K562 (cell line): ENCODE data around the gene TMEM167B. TPM values are rescaled to one million over a fixed set of nuclear protein-coding genes. Genes with fewer than 3 reads are reported as not detected.

Experiments used
- ATF4 ChIP-seq: fragments of 450-650 bp; formaldehyde crosslinking; IDR thresholded peaks from 2 replicates; pipeline ENCODE4 v1.4.0; 2022; ENCODE audit warnings: mild to moderate bottlenecking, moderate library complexity
- BRF2 ChIP-seq: IDR thresholded peaks from 3 replicates; pipeline ENCODE4 v1.6.1; 2011; ENCODE audit warnings: borderline replicate concordance, mild to moderate bottlenecking; ENCODE audit not compliant: insufficient read length, insufficient read depth
- CBX1 ChIP-seq: sonication (generic); IDR thresholded peaks from 2 replicates; pipeline ENCODE4 v1.6.1; 2016; ENCODE audit warnings: antibody characterized with exemption, low read depth, mild to moderate bottlenecking
- CSDE1 ChIP-seq, 2 experiments: fragments of 450-650 bp; IDR thresholded peaks; 2 replicates each; pipeline ENCODE4 v1.6.1; 2016; ENCODE audit warnings: mild to moderate bottlenecking in 1 of 2
- CTCFL ChIP-seq: IDR thresholded peaks from 2 replicates; pipeline ENCODE4 v1.6.1; 2011; ENCODE audit warnings: borderline replicate concordance, low read depth, mild to moderate bottlenecking, moderate library complexity, low read length; ENCODE audit not compliant: insufficient read depth, poor library complexity, severe bottlenecking
- EZH2 ChIP-seq: IDR thresholded peaks from 2 replicates; pipeline ENCODE4 v1.6.1; 2012; ENCODE audit warnings: low read depth, mild to moderate bottlenecking, inconsistent platforms, low read length, borderline replicate concordance
- FOXJ2 ChIP-seq: fragments of 200-800 bp; sonication (Bioruptor generic); IDR thresholded peaks from 2 replicates; pipeline ENCODE4 v1.6.1; 2016; ENCODE audit warnings: missing genetic modification characterization, missing compliant biosample characterization
- GABPB1 ChIP-seq: sonication (generic); formaldehyde crosslinking; IDR thresholded peaks from 2 replicates; pipeline ENCODE4 v1.8.0; 2022; ENCODE audit warnings: mild to moderate bottlenecking, missing genetic modification reagents
- KHSRP ChIP-seq: fragments of 450-650 bp; IDR thresholded peaks from 2 replicates; pipeline ENCODE4 v1.6.1; 2017
- MAFK ChIP-seq: IDR thresholded peaks from 2 replicates; pipeline ENCODE4 v1.6.1; 2011; ENCODE audit warnings: low read length, improper control_type of control experiment
- NFATC3 ChIP-seq: fragments of 450-650 bp; IDR thresholded peaks from 2 replicates; pipeline ENCODE4 v1.6.1; 2017; ENCODE audit warnings: mild to moderate bottlenecking
- POLR2B ChIP-seq: fragments of 450-650 bp; IDR thresholded peaks from 2 replicates; pipeline ENCODE4 v1.6.1; 2018; ENCODE audit warnings: low read depth; ENCODE audit not compliant: partially characterized antibody
- RAD21 ChIP-seq, 2 experiments: fragments of 250-450 bp in 1 of 2; fragments of 450-650 bp in 1 of 2; sonication (Bioruptor Pico) in 1 of 2; formaldehyde crosslinking in 1 of 2; IDR thresholded peaks in 1 of 2; conservative IDR thresholded peaks in 1 of 2; 2 replicates each; pipeline versions ENCODE4 v1.4.0 to v1.8.0; 2020 to 2022; ENCODE audit warnings: mild to moderate bottlenecking in 2 of 2, moderate library complexity in 1 of 2
- RNF219 ChIP-seq: fragments of 250-450 bp; sonication (Bioruptor Pico); IDR thresholded peaks from 2 replicates; pipeline ENCODE4 v1.5.0; 2022; ENCODE audit warnings: mild to moderate bottlenecking
- SAFB2 ChIP-seq: fragments of 200-400 bp; formaldehyde crosslinking; IDR thresholded peaks from 2 replicates; pipeline ENCODE4 v1.6.1; 2018; ENCODE audit warnings: borderline replicate concordance, low read length, low read depth, moderate library complexity; ENCODE audit not compliant: severe bottlenecking
- SMARCC2 ChIP-seq: fragments of 450-650 bp; IDR thresholded peaks from 2 replicates; pipeline ENCODE4 v1.6.1; 2017; ENCODE audit warnings: antibody characterized with exemption, moderate library complexity, mild to moderate bottlenecking, low read depth
- SOX6 ChIP-seq: fragments of 450-650 bp; IDR thresholded peaks from 2 replicates; pipeline ENCODE4 v1.6.1; 2014; ENCODE audit warnings: mild to moderate bottlenecking
- SREBF1 ChIP-seq: fragments of 150-350 bp; IDR thresholded peaks from 2 replicates; pipeline ENCODE4 v1.6.1; 2014; ENCODE audit warnings: antibody characterized with exemption, low read depth, low read length, borderline replicate concordance
- SREBF2 ChIP-seq: sonication (generic); formaldehyde crosslinking; IDR thresholded peaks from 2 replicates; pipeline ENCODE4 v1.4.0; 2020; ENCODE audit warnings: mild to moderate bottlenecking, missing genetic modification reagents
- ZBED1 ChIP-seq: IDR thresholded peaks from 2 replicates; pipeline ENCODE4 v1.6.1; 2014
- ZNF140 ChIP-seq: fragments of 250-450 bp; sonication (Bioruptor Pico); IDR thresholded peaks from 2 replicates; pipeline ENCODE4 v1.8.0; 2021; ENCODE audit warnings: moderate library complexity, mild to moderate bottlenecking, inconsistent platforms
- ZNF146 ChIP-seq: IDR thresholded peaks from one replicate; pipeline ENCODE4 v1.6.1; 2018; ENCODE audit warnings: missing compliant biosample characterization; ENCODE audit not compliant: unreplicated experiment
- ZNF354B ChIP-seq: fragments of 250-450 bp; sonication (Bioruptor Pico); IDR thresholded peaks from 2 replicates; pipeline ENCODE4 v1.4.0; 2020
- ZNF408 ChIP-seq: fragments of 250-450 bp; sonication (Bioruptor Pico); IDR thresholded peaks from 2 replicates; pipeline ENCODE4 v1.4.0; 2020; ENCODE audit warnings: low read depth, mild to moderate bottlenecking, moderate library complexity
- ZNF561 ChIP-seq: fragments of 450-650 bp; formaldehyde crosslinking; conservative IDR thresholded peaks from 2 replicates; pipeline ENCODE4 v1.4.0; 2020; ENCODE audit warnings: mild to moderate bottlenecking, moderate library complexity
- ZNF668 ChIP-seq: fragments of 250-450 bp; sonication (Bioruptor Pico); IDR thresholded peaks from 2 replicates; pipeline ENCODE4 v1.8.0; 2022; ENCODE audit warnings: mild to moderate bottlenecking, inconsistent platforms
- polyA plus RNA-seq, 8 experiments: library from polyadenylated mRNA; depleted of rRNA in 4 of 8; stranded (reverse) in 5 of 8; unstranded in 3 of 8; fragments of >200 nt; fragmentation: Nextera tagmentation in 2 of 8; fragmentation: Illumina TruSeq in 1 of 8; extraction: Ambion mirVana in 2 of 8; extraction: Trizol in 1 of 8; gene quantifications; 2 replicates each; pipeline versions ENCODE4 v1.2.1 to v1.2.3, GENCODE V29; 2011 to 2014; ENCODE audit warnings: inconsistent platforms in 1 of 8, missing spikeins in 1 of 8
- total RNA-seq, 7 experiments: library from RNA; depleted of rRNA in 6 of 7; stranded (reverse); fragments of >200 nt in 6 of 7; fragmentation: Illumina TruSeq in 2 of 7; extraction: Trizol in 2 of 7; gene quantifications; 2 replicates each; pipeline versions ENCODE4 v1.2.1 to v1.2.3, GENCODE V29; 2011 to 2021; ENCODE audit warnings: low replicate concordance in 1 of 7

Gene TMEM167B
- total and polyA plus RNA-seq, 9 of the 15 experiments (the other 6 are each of a cell fraction or from before 2014, with no cell fraction given) = 17.2 to 36.4 (median 32.2) TPM

- TF ChIP-seq RNF219 (CRISPR knock-in tag) (no peak), GABPB1 (CRISPR knock-in tag) (no peak), BRF2 (no peak), SAFB2 (no peak), MAFK (no peak), CTCFL (no peak), FOXJ2 (tag) (no peak), ATF4 (CRISPR knock-in tag) (no peak), ZNF408 (CRISPR knock-in tag) (no peak), ZNF140 (CRISPR knock-in tag) (no peak), SOX6 (0 out of 2 replicates have a peak, but pooled peaks have one; percentile 13), POLR2B (no peak), ZBED1 (no peak), NFATC3 (no peak), EZH2 (no peak), ZNF668 (CRISPR knock-in tag) (no peak), SREBF2 (CRISPR knock-in tag) (no peak), ZNF354B (CRISPR knock-in tag) (no peak), ZNF561 (CRISPR knock-in tag) (no peak), CSDE1 (IDR thresholded peaks at IDR 0.05) (no peak), RAD21 (CRISPR knock-in tag; conservative IDR thresholded peaks at IDR 0.05 in 1 of 2, IDR thresholded peaks at IDR 0.05 in 1 of 2) (no peak), CBX1 (no peak), KHSRP (no peak), SMARCC2 (no peak), SREBF1 (no peak), ZNF146 (no peak)
These were observed 49.8 kb downstream of the TMEM167B start (continued) for GRCh38 chr1:109140392-109140791.
